ENCODE results near the gene ERGIC1. TPM values are rescaled to one million over a fixed set of nuclear protein-coding genes. Genes with fewer than 3 reads are reported as not detected.

Gene ERGIC1
- polyA plus RNA-seq, 1 donor: 89.6 TPM

- DNase-seq: no peak
These were observed 87.9 kb downstream of the ERGIC1 start for GRCh38 chr5:172921906-172922305.

- DNase-seq: no peak
These were observed 89.5 kb downstream of the ERGIC1 start for GRCh38 chr5:172923539-172923938.

GRCh38 chr5:172925336-172925948, 91.4 kb downstream of the ERGIC1 start:
- DNase-seq: no peak

- DNase-seq: no peak
These were observed 92.0 kb downstream of the ERGIC1 start for GRCh38 chr5:172926008-172926523.

- no peak for DNase-seq
These were observed 92.7 kb downstream of the ERGIC1 start for GRCh38 chr5:172926796-172927195.

GRCh38 chr5:172929371-172929838, 95.4 kb downstream of the ERGIC1 start:
- no peak for DNase-seq

- DNase-seq: no peak
These were observed 97.0 kb downstream of the ERGIC1 start for GRCh38 chr5:172931001-172931536.

- DNase-seq: peak; percentile 61
These were observed 98.4 kb downstream of the ERGIC1 start for GRCh38 chr5:172932313-172933017.

GRCh38 chr5:172933238-172933637, 99.2 kb downstream of the ERGIC1 start:
- DNase-seq: no peak

GRCh38 chr5:172935096-172935495, 101.0 kb downstream of the ERGIC1 start:
- no peak for DNase-seq

- DNase-seq: no peak
These were observed 102.3 kb downstream of the ERGIC1 start for GRCh38 chr5:172936401-172936800.

GRCh38 chr5:172939071-172939470, 105.0 kb downstream of the ERGIC1 start:
- no peak for DNase-seq

GRCh38 chr5:172939611-172940267, 105.7 kb downstream of the ERGIC1 start:
- no peak for DNase-seq

- DNase-seq: no peak
These were observed 106.4 kb downstream of the ERGIC1 start for GRCh38 chr5:172940268-172941066.

GRCh38 chr5:172941067-172941516, 107.0 kb downstream of the ERGIC1 start:
- no peak for DNase-seq

- no peak for DNase-seq
These were observed 108.5 kb downstream of the ERGIC1 start for GRCh38 chr5:172942556-172942955.

GRCh38 chr5:172943283-172943841, 109.3 kb downstream of the ERGIC1 start:
- DNase-seq: peak; percentile 46

- no peak for DNase-seq
These were observed 109.9 kb downstream of the ERGIC1 start for GRCh38 chr5:172943906-172944305.

- DNase-seq: no peak
These were observed 110.7 kb downstream of the ERGIC1 start for GRCh38 chr5:172944741-172945140.

- DNase-seq: no peak
These were observed 111.1 kb downstream of the ERGIC1 start for GRCh38 chr5:172945151-172945550.

GRCh38 chr5:172946146-172946545, 112.1 kb downstream of the ERGIC1 start:
- DNase-seq: no peak

- no peak for DNase-seq
These were observed 115.4 kb downstream of the ERGIC1 start for GRCh38 chr5:172949426-172949825.
